ENCODE data around the gene DENND4B. TPM values are rescaled to one million over a fixed set of nuclear protein-coding genes. Genes with fewer than 3 reads are reported as not detected.
A peak's percentile ranks its signal among the peaks of the same experiment; 100 is the strongest.

The DENND4B gene
- total and polyA plus RNA-seq, 9 of the 15 experiments (the other 6 are each of a cell fraction or from before 2014, with no cell fraction given): 9.5 to 80.5 (median 23.1) TPM

GRCh38 chr1:153963030-153963849 lies 16.7 kb upstream of the DENND4B start, which contains the start of gene SLC39A1 (continued):
- TF ChIP-seq SP2 (IDR thresholded peaks at IDR 0.05; ENCODE audit: extremely low read depth, low read depth, low read length, poor library complexity, severe bottlenecking) (peak; percentile 78), PKNOX1 (IDR thresholded peaks at IDR 0.05) (peak; percentile 99), CREB1 (IDR thresholded peaks at IDR 0.05) (peak; percentile 69; the same call in 1 of the 2 replicates), CREB1 (CRISPR knock-in tag; IDR thresholded peaks at IDR 0.05) (peak; percentile 74; the same call in 1 of the 2 replicates), MYC (IDR thresholded peaks at IDR 0.05; ENCODE audit: low read depth, low read length) (peak; percentile 51), MYC (CRISPR knock-in tag; IDR thresholded peaks at IDR 0.05; ENCODE audit: borderline replicate concordance, low read depth) (0 out of 2 replicates have a peak, but pooled peaks have one; percentile 42), CBX1 (IDR thresholded peaks at IDR 0.05; ENCODE audit: low read depth) (peak; percentile 77; the same call in 1 of the 2 replicates), KDM5B (IDR thresholded peaks at IDR 0.05; ENCODE audit: insufficient replicate concordance, low read depth, low read length) (peak; percentile 56), ZNF707 (CRISPR knock-in tag; conservative IDR thresholded peaks at IDR 0.05) (no peak), POLR3G (IDR thresholded peaks at IDR 0.05; ENCODE audit: extremely low read depth, insufficient read length, insufficient replicate concordance) (no peak), PBX2 (CRISPR knock-in tag; IDR thresholded peaks at IDR 0.05; ENCODE audit: low read depth) (peak; percentile 86), PBX2 (tag; conservative IDR thresholded peaks at IDR 0.05; ENCODE audit: low read depth) (peak; percentile 96), ZNF77 (CRISPR knock-in tag; IDR thresholded peaks at IDR 0.05) (no peak), TARDBP (IDR thresholded peaks at IDR 0.05) (peak; percentile 67; the same call in 1 of the 2 replicates), E2F3 (CRISPR knock-in tag; IDR thresholded peaks at IDR 0.05) (peak; percentile 62; the same call in 1 of the 2 replicates), ZNF592 (IDR thresholded peaks at IDR 0.05) (no peak), HCFC1 (IDR thresholded peaks at IDR 0.05; ENCODE audit: low read depth, low read length) (peak; percentile 9; the same call in 1 of the 2 replicates), BRF1 (IDR thresholded peaks at IDR 0.05; ENCODE audit: borderline replicate concordance, extremely low read depth, insufficient read length) (no peak), RBM17 (IDR thresholded peaks at IDR 0.05; ENCODE audit: borderline replicate concordance, low read depth, low read length) (no peak), SNRNP70 (optimal IDR thresholded peaks at IDR 0.05; ENCODE audit: low read depth, low read length) (no peak), SUPT5H (IDR thresholded peaks at IDR 0.05) (peak; percentile 75)

Data from K562 (cell line).